HG03159 (cell line): ENCODE results near the gene ARL14.

ENCODE experiments used
- ATAC-seq: cut with Tn5 transposase; IDR thresholded peaks from one replicate; pipeline ENCODE4 v1.9.1; 2021; ENCODE audit warnings: mild to moderate bottlenecking, moderate library complexity; ENCODE audit not compliant: unreplicated experiment

The ARL14 gene

DNA sequence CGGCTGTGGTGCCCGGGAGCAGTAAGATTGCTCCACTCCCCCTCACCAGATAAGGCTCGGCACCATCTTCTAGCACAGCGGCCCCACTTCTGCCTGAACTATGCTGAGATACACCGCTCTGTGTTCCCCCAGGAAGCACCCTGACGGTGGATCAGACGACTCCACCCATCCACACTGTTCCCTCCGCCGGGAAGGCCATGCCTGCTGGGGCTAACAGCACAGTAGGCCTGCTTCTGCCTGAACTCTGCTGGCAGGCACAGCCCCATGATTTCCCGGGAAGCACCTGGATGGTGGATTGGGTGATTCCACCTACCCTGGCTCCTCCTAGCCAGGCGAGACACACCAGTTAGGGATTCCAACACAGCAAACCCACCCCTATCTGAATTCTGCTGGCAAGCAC, 42.8 kb downstream of the ARL14 start:
- ATAC-seq = no peak

DNA sequence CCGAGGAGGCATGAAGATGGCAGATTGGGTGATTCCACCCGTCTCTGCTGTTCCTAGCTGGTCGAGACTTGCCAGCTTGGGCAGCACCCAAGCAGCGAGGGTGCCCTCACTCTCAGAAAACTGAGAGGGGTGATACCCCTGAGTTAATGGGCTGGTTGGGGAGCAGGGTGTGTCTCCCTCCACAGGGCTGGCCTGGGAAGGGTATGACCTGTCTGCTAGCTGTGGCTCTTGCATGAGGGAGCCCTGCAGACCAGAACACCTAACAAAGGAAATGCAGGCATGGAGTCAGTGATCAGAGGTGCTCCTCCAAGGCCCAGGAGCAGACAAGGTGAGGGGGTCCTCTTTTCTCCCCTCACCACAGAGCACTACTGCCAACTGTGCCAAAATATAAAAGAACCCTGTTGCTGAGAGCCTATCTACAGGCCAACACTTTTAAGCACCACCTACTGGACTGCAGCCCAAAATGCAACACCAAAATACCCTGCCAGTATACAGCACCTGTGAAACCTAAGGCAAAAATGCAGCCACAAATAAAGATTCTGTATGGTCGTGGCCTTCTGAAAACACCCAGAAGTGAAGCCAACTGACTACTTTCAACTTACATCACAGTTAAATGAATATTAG, 43.3 kb downstream of the ARL14 start:
- peak; percentile 92 for ATAC-seq

DNA sequence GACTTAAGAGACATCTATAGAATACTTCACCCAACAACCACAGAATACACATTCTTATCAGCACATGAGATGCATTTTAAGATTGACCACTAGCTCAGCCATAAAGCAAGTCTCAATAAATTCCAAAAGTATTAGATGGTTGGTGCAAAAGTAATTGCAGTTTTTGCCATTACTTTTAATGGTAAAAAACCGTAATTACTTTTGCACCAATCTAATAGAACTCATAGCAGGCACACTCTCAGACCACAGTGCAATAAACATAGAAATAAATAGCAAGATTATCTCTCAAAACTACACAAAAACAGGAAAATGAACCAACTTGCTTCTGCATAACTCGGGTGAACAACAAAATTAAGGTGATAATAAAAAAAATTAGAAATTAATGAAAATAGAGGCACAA, 45.4 kb downstream of the ARL14 start:
- no peak for ATAC-seq

DNA sequence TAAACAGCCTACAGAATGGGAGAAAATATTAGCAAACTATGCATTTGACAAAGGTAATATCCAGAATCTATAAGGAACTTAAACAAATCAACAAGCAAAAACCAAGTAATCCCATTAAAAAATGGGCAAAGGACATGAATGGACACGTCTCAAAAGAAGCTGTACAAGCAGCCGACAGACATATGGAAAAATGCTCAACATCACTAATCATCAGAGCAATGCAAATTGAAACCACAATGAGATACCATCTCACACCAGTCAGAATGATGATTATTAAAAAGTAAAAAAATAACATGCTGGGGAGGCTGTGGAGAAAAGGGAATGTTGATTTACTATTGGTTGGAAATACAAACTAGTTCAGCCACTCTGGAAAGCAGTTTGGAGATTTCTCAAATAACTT, 48.4 kb downstream of the ARL14 start:
- ATAC-seq = no peak
